Measurements from ENCODE around the gene NOA1.
A peak's percentile ranks its signal among the peaks of the same experiment; 100 is the strongest.
"Not testable (repeated sequence)": the region's sequence is repeated elsewhere in the genome, so short reads cannot be mapped to it uniquely, and the experiment has no call there.

Gene NOA1

GRCh38 chr4:56961107-56961500 is 16.3 kb downstream of the NOA1 start:
- TF ChIP-seq, protein P1, sequence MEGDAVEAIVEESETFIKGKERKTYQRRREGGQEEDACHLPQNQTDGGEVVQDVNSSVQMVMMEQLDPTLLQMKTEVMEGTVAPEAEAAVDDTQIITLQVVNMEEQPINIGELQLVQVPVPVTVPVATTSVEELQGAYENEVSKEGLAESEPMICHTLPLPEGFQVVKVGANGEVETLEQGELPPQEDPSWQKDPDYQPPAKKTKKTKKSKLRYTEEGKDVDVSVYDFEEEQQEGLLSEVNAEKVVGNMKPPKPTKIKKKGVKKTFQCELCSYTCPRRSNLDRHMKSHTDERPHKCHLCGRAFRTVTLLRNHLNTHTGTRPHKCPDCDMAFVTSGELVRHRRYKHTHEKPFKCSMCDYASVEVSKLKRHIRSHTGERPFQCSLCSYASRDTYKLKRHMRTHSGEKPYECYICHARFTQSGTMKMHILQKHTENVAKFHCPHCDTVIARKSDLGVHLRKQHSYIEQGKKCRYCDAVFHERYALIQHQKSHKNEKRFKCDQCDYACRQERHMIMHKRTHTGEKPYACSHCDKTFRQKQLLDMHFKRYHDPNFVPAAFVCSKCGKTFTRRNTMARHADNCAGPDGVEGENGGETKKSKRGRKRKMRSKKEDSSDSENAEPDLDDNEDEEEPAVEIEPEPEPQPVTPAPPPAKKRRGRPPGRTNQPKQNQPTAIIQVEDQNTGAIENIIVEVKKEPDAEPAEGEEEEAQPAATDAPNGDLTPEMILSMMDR (conservative IDR thresholded peaks at IDR 0.05; ENCODE audit: low read depth, low read length): no peak
- no peak for DNase-seq (ENCODE audit: low read depth)
- H3K4me3 ChIP-seq (ENCODE audit: low read depth, low read length): no peak overlapping the region

DNA sequence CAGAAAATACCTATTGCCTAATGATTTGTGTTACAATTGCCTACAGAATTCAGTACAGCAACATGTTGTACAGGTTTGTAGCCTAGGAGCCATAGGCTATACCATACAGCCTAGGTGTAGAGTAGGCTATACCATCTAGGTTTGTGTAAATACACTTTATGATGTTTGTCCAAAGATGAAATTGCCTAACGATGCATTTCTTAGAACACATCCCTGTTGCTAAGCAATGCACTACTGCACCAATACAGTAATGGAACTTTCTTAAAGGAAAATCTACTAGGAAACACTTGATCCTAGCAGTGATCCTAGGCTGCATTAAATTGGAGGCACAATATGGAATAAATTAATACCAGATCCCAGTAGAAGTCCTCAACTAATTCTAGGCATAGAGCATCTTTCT is 18.3 kb downstream of the NOA1 start:
- TF ChIP-seq, protein P1 (conservative IDR thresholded peaks at IDR 0.05; ENCODE audit: low read depth, low read length): no peak
- peak; percentile 24 for DNase-seq (ENCODE audit: low read depth)
- no peak overlapping the region for H3K4me3 ChIP-seq (ENCODE audit: low read depth, low read length)

- peak overlapping the region; percentile 12 for H3K4me3 ChIP-seq (ENCODE audit: low read depth, low read length)
- TF ChIP-seq, protein P1 (conservative IDR thresholded peaks at IDR 0.05; ENCODE audit: low read depth, low read length): no peak
- DNase-seq (ENCODE audit: low read depth): peak; percentile 99
These were observed 19.3 kb downstream of the NOA1 start for GRCh38 chr4:56958111-56958517.

DNA sequence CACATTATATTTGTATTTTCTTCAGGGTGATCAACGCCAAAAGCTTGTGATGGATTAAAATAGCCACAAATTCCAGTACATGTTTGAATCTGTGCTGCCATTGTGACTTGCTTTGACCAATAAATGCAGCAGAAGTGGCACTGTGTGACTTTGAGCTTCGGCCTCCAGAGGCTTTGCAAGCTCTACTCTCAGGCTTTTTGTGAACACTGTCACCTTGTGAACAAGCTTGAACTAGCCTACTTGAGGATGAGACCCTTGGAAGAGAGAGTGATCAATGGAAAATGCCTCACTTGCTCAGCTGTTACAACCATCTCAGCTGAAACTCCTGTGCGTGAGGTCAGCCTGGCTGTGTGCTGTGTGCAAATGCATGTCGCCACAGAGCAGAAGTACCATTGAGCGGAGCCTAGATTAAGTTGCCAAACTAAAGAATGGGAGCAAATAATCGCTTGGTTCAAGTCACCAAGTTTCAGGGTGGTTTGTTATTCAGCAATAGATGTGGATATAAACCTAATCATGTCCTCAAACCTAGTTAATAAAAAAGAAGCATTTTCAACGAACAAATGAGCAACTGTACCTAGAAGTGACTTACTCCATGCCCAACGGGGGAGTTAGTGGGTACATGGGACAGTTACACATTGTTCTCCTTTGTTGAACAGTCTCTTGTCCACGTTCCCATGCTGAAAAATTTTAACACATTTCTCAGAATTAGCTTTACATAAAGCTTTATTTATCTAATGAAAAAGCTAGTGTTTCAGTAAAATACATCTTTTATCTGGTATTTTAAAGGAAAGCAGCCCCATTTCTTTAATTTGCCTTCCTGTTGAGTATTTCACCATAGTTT is 23.5 kb downstream of the NOA1 start:
- DNase-seq (ENCODE audit: low read depth): no peak
- TF ChIP-seq, protein P1 (conservative IDR thresholded peaks at IDR 0.05; ENCODE audit: low read depth, low read length): no peak
- no peak overlapping the region for H3K4me3 ChIP-seq (ENCODE audit: low read depth, low read length)

GRCh38 chr4:56941403-56941802 is 36.0 kb downstream of the NOA1 start:
- no peak for DNase-seq (ENCODE audit: low read depth)
- no peak overlapping the region for H3K4me3 ChIP-seq (ENCODE audit: low read depth, low read length)
- TF ChIP-seq, protein P1 (conservative IDR thresholded peaks at IDR 0.05; ENCODE audit: low read depth, low read length): no peak

DNA sequence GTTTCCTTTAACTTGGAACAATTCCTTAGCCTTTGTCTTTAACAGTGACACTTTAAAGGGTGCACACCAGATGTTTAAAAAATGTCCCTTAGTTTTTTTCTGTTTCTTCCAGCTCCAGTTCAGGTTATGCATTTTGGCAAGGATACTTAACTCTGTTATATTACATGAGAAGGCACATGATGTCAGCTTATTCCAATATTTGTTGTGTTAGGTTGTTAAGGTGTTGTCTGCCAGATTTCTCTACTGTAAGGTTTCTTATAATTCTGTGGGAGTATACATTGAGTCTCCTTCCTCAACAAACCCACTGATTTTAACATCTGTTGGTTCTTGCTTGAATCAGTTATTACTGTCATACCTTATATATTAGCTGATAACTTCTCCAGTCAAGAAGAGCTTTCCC is 36.4 kb downstream of the NOA1 start:
- no peak for DNase-seq (ENCODE audit: low read depth)
- no peak overlapping the region for H3K4me3 ChIP-seq (ENCODE audit: low read depth, low read length)
- TF ChIP-seq, protein P1 (conservative IDR thresholded peaks at IDR 0.05; ENCODE audit: low read depth, low read length): no peak

- DNase-seq (ENCODE audit: low read depth): no peak
- no peak overlapping the region for H3K4me3 ChIP-seq (ENCODE audit: low read depth, low read length)
- TF ChIP-seq, protein P1 (conservative IDR thresholded peaks at IDR 0.05; ENCODE audit: low read depth, low read length): no peak
These were observed 37.0 kb downstream of the NOA1 start for GRCh38 chr4:56940403-56940802.

GRCh38 chr4:56939826-56940225 is 37.6 kb downstream of the NOA1 start:
- not testable (repeated sequence) for DNase-seq (ENCODE audit: low read depth)

More at GRCh38 chr4:56939826-56940225, 37.6 kb downstream of the NOA1 start:
- not testable (repeated sequence) for H3K4me3 ChIP-seq (ENCODE audit: low read depth, low read length)

Data from choroid plexus epithelial cell (primary cell).